ENCODE measurements around the gene AP5B1. TPM values are rescaled to one million over a fixed set of nuclear protein-coding genes. Genes with fewer than 3 reads are reported as not detected.
A peak's percentile ranks its signal among the peaks of the same experiment; 100 is the strongest.

AP5B1 gene
- total and polyA plus RNA-seq, 9 of the 15 experiments (the other 6 are each of a cell fraction or from before 2014, with no cell fraction given), result 0.51 to 24.2 (median 5.1) TPM

- Histone ChIP-seq H3K4me2 (ENCODE audit: insufficient read depth, low read length) (no peak overlapping the region), H3K9ac (ENCODE audit: insufficient read depth in 1 of 2, low read depth in 2 of 2, low read length in 2 of 2) (no peak overlapping the region)
- in situ Hi-C loops (cut with MboI), result no loop called here
Measured at GRCh38 chr11:65744699-65745042, 36.1 kb downstream of the AP5B1 start.

GRCh38 chr11:65744026-65744698, 36.6 kb downstream of the AP5B1 start:
- no peak for FAIRE-seq
- no peak for TF ChIP-seq SIN3A (IDR thresholded peaks at IDR 0.05; ENCODE audit: borderline replicate concordance in 2 of 2, control insufficient read depth in 1 of 2, low read depth in 2 of 2, low read length in 2 of 2)
- TF ChIP-seq PTTG1 (tag; IDR thresholded peaks at IDR 0.05; ENCODE audit: low read depth), result no peak
- no peak for TF ChIP-seq DDX20 (tag; IDR thresholded peaks at IDR 0.05; ENCODE audit: low read depth)
- no peak for TF ChIP-seq CEBPB (tag; IDR thresholded peaks at IDR 0.05)
- peak; percentile 28 to 83; a peak in 3 of 4 replicates for TF ChIP-seq RAD21 (CRISPR knock-in tag; conservative IDR thresholded peaks at IDR 0.05 in 1 of 2, IDR thresholded peaks at IDR 0.05 in 1 of 2)

More at GRCh38 chr11:65744699-65745042, 36.1 kb downstream of the AP5B1 start:
- ChIA-PET CTCF (ENCODE audit: low intra/inter-chr PET ratio) (interaction anchor here (0.5 to 2.0 kb wide), 4 partner anchors 11 to 73 kb away, joined by 3 to 9 read pairs (median 6); no protein-coding TSS in a partner anchor), POLR2A (interaction anchor here (0.6 to 1.4 kb wide), 8 partner anchors 9 to 489 kb away, joined by 3 to 4 read pairs (median 3); partner anchors contain the start of gene RNASEH2C)
- H3K9me1 ChIP-seq (ENCODE audit: control insufficient read depth, insufficient read depth, low read length), result no peaks in the 10 kb centered on the region
- BruUV-seq (replicated peaks), result no TSS peak
- no peaks in the 10 kb centered on the region; the same call in 1 of the 2 replicates for H3K9me3 ChIP-seq (replicated peaks; ENCODE audit: control insufficient read depth, insufficient read depth, low read depth, low read length)
- H3K36me3 ChIP-seq (ENCODE audit: control insufficient read depth, insufficient read depth, low read length), result no peaks in the 10 kb centered on the region
- no peak overlapping the region for H3K4me3 ChIP-seq
- H3K4me1 ChIP-seq (replicated peaks in 1 of 2; ENCODE audit: control insufficient read depth in 2 of 2, insufficient read depth in 2 of 2, low read length in 2 of 2), result peaks cover 4 to 15% of the 10 kb centered on the region in 2 experiments; a peak in 3 of 5 replicates
- no peaks in the 10 kb centered on the region for H3K79me2 ChIP-seq (ENCODE audit: control insufficient read depth, insufficient read depth, low read length)
- 28% methylated on average over 8 of the region's 8 CpGs for WGBS (ENCODE audit: insufficient coverage, low coverage, missing lambda C conversion rate)
- no peaks in the 10 kb centered on the region for H4K20me1 ChIP-seq (replicated peaks; ENCODE audit: control insufficient read depth, insufficient read depth, low read length)
- ATAC-seq, result no peak
- no peak overlapping the region for H3K27ac ChIP-seq (ENCODE audit: extremely low read depth, low read depth, low read length)
- peaks cover 13 to 24% of the 10 kb centered on the region in 2 experiments; a peak in 4 of 5 replicates for H3K27me3 ChIP-seq (ENCODE audit: control insufficient read depth in 2 of 2, insufficient read depth in 2 of 2, low read length in 2 of 2)
- no peak for FAIRE-seq
- DNase-seq (ENCODE audit: extremely low read depth in 1 of 4, low spot score in 3 of 4), result no peak
- TF ChIP-seq CBX3 (IDR thresholded peaks at IDR 0.05; ENCODE audit: borderline replicate concordance in 1 of 2, low read length in 2 of 2) (0 out of 3 replicates have a peak, but pooled peaks of 1 of the 2 experiments have one; percentile 16), TRIM28 (IDR thresholded peaks at IDR 0.05) (0 out of 2 replicates have a peak, but pooled peaks have one; percentile 36), TAF1 (IDR thresholded peaks at IDR 0.05; ENCODE audit: control insufficient read depth, extremely low read depth, insufficient read depth, low read length, severe bottlenecking) (no peak), ZBTB7A (IDR thresholded peaks at IDR 0.05; ENCODE audit: borderline replicate concordance, control insufficient read depth, low read depth, low read length) (peak; percentile 26; the same call in 1 of the 2 replicates)
- H2AFZ ChIP-seq (ENCODE audit: low read depth, low read length), result peak overlapping the region; percentile 38; the same call in 1 of the 2 replicates
- intact Hi-C loops (cut with micrococcal nuclease), result loop anchor here (1.0 kb wide), 1 partner anchor 74 kb away; no protein-coding TSS in a partner anchor

More at GRCh38 chr11:65744026-65744698, 36.6 kb downstream of the AP5B1 start:
- ChIA-PET CTCF (ENCODE audit: low intra/inter-chr PET ratio) (interaction anchor here (1.0 to 2.0 kb wide), 3 partner anchors 13 to 74 kb away, joined by 3 to 9 read pairs (median 6); no protein-coding TSS in a partner anchor), POLR2A (interaction anchor here (0.6 to 1.4 kb wide), 7 partner anchors 20 to 490 kb away, joined by 3 to 4 read pairs (median 3); partner anchors contain the start of gene RNASEH2C)
- Histone ChIP-seq H3K27me3 (ENCODE audit: control insufficient read depth in 2 of 2, insufficient read depth in 2 of 2, low read length in 2 of 2) (peaks cover 9 to 19% of the 10 kb centered on the region in 2 experiments; a peak in 4 of 5 replicates), H3K9me3 (replicated peaks; ENCODE audit: control insufficient read depth, insufficient read depth, low read depth, low read length) (no peaks in the 10 kb centered on the region; the same call in 1 of the 2 replicates), H4K20me1 (replicated peaks; ENCODE audit: control insufficient read depth, insufficient read depth, low read length) (no peaks in the 10 kb centered on the region), H3K4me2 (ENCODE audit: insufficient read depth, low read length) (no peak overlapping the region; the same call in 1 of the 2 replicates), H3K36me3 (ENCODE audit: control insufficient read depth, insufficient read depth, low read length) (no peaks in the 10 kb centered on the region), H3K4me1 (replicated peaks in 1 of 2; ENCODE audit: control insufficient read depth in 2 of 2, insufficient read depth in 2 of 2, low read length in 2 of 2) (peaks cover 4 to 15% of the 10 kb centered on the region in 2 experiments; a peak in 3 of 5 replicates), H3K79me2 (ENCODE audit: control insufficient read depth, insufficient read depth, low read length) (no peaks in the 10 kb centered on the region), H2AFZ (ENCODE audit: low read depth, low read length) (peak overlapping the region; percentile 38; the same call in 1 of the 2 replicates), H3K4me3 (no peak overlapping the region), H3K9me1 (ENCODE audit: control insufficient read depth, insufficient read depth, low read length) (no peaks in the 10 kb centered on the region), H3K27ac (ENCODE audit: extremely low read depth, low read depth, low read length) (no peak overlapping the region), H3K9ac (ENCODE audit: insufficient read depth in 1 of 2, low read depth in 2 of 2, low read length in 2 of 2) (no peak overlapping the region)
- ATAC-seq (peak; percentile 99), DNase-seq (ENCODE audit: extremely low read depth in 1 of 4, low spot score in 3 of 4) (peak; percentile 32 to 67 (median 52))
- BruUV-seq (replicated peaks), result no TSS peak
- 27% methylated on average over 18 of the region's 18 CpGs for WGBS (ENCODE audit: insufficient coverage, low coverage, missing lambda C conversion rate)
- in situ Hi-C loops (cut with MboI) (no loop called here), intact Hi-C loops (cut with micrococcal nuclease) (loop anchor here (1.0 kb wide), 1 partner anchor 74 kb away; no protein-coding TSS in a partner anchor)
